Renal cortical epithelial cell (primary cell): ENCODE results near the gene DAPK1. TPM values are rescaled to one million over a fixed set of nuclear protein-coding genes. Genes with fewer than 3 reads are reported as not detected.

Experiments used
- DNase-seq: peaks from one replicate; pipeline ENCODE4 v3.0.0-alpha.2; 2011; ENCODE audit warnings: low read depth
- total RNA-seq: library from RNA; depleted of rRNA; stranded (reverse); fragments of >200 nt; gene quantifications from 2 replicates; pipeline ENCODE4 v1.2.3, GENCODE V29; 2014

Gene DAPK1
- total RNA-seq, 1 donor from 2014 or later: 263 TPM

- no peak for DNase-seq
Measured at GRCh38 chr9:87685871-87686519, 188.3 kb downstream of the DAPK1 start.

GRCh38 chr9:87686520-87687090, 188.9 kb downstream of the DAPK1 start:
- no peak for DNase-seq

- no peak for DNase-seq
Measured at GRCh38 chr9:87687207-87687606, 189.5 kb downstream of the DAPK1 start.

GRCh38 chr9:87694236-87694755, 196.6 kb downstream of the DAPK1 start:
- no peak for DNase-seq

GRCh38 chr9:87695523-87695922, 197.9 kb downstream of the DAPK1 start:
- no peak for DNase-seq

GRCh38 chr9:87696641-87697040, 199.0 kb downstream of the DAPK1 start:
- no peak for DNase-seq

GRCh38 chr9:87698069-87698809, 200.6 kb downstream of the DAPK1 start:
- no peak for DNase-seq

GRCh38 chr9:87699835-87700234, 202.2 kb downstream of the DAPK1 start:
- DNase-seq: no peak

GRCh38 chr9:87701491-87701890, 203.8 kb downstream of the DAPK1 start:
- DNase-seq: no peak

GRCh38 chr9:87701931-87702421, 204.3 kb downstream of the DAPK1 start:
- peak; percentile 67 for DNase-seq

GRCh38 chr9:87702921-87703320, 205.3 kb downstream of the DAPK1 start:
- DNase-seq: no peak

- peak; percentile 73 for DNase-seq
Measured at GRCh38 chr9:87703636-87704276, 206.1 kb downstream of the DAPK1 start.

GRCh38 chr9:87704342-87704741, 206.7 kb downstream of the DAPK1 start:
- DNase-seq: no peak

- DNase-seq: no peak
Measured at GRCh38 chr9:87706066-87706739, 208.5 kb downstream of the DAPK1 start.

- DNase-seq: no peak
Measured at GRCh38 chr9:87707805-87708506, 210.3 kb downstream of the DAPK1 start.

GRCh38 chr9:87708546-87708945, 210.9 kb downstream of the DAPK1 start:
- no peak for DNase-seq

GRCh38 chr9:87708986-87709728, 211.5 kb downstream of the DAPK1 start:
- DNase-seq: no peak

GRCh38 chr9:87710443-87710842, 212.8 kb downstream of the DAPK1 start:
- DNase-seq: no peak

- peak; percentile 78 for DNase-seq
Measured at GRCh38 chr9:87711857-87712800, 214.5 kb downstream of the DAPK1 start.
